CD4-positive, alpha-beta T cell treated with Interleukin-10 for 1 hour (primary cell): Measurements from ENCODE around the gene LPA.
"Not testable (repeated sequence)": the region's sequence is repeated elsewhere in the genome, so short reads cannot be mapped to it uniquely, and the experiment has no call there.

Source experiments
- DNase-seq: peaks from one replicate; pipeline ENCODE4 v3.0.0-alpha.2; 2020

The LPA gene

DNA sequence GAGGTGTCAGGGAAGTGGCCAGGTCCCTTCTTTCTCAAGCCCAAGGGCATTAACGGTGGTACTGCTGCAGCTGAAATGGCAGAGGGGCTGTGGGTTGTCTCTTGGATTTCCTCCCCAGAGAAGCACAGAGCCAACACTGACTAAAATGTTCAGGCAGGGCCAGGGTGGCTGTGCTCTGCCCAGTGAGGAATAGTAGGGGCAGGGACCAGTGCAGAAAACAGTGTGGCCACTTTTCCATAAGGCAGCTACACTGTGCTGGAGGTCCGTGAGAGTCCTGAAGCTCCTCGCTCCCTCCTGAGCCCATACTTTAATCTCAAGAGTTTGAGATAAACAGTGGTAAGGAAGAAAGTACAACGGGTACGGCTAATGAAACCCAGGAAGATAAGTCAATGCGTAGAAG, 4.5 kb downstream of the LPA start:
- DNase-seq: no peak

DNA sequence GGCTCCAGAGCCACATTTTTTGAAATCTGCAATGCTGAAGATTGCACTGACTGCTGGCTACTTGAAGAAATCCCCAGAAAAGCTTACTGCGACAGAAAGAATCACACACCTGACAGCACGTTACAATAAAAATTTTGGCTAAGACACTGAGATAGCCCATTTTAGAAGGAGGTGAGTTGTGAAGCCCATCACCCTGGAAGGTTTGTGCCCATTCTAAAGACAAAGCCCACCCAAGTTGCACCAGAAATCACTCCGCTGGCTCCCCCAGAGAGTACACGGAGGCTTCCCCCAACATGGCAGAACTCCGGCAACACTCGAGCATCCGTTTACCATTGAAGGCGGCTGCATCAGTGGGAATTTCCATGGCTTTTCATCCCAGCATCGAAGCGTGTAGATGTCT, 29.4 kb downstream of the LPA start:
- DNase-seq: no peak

DNA sequence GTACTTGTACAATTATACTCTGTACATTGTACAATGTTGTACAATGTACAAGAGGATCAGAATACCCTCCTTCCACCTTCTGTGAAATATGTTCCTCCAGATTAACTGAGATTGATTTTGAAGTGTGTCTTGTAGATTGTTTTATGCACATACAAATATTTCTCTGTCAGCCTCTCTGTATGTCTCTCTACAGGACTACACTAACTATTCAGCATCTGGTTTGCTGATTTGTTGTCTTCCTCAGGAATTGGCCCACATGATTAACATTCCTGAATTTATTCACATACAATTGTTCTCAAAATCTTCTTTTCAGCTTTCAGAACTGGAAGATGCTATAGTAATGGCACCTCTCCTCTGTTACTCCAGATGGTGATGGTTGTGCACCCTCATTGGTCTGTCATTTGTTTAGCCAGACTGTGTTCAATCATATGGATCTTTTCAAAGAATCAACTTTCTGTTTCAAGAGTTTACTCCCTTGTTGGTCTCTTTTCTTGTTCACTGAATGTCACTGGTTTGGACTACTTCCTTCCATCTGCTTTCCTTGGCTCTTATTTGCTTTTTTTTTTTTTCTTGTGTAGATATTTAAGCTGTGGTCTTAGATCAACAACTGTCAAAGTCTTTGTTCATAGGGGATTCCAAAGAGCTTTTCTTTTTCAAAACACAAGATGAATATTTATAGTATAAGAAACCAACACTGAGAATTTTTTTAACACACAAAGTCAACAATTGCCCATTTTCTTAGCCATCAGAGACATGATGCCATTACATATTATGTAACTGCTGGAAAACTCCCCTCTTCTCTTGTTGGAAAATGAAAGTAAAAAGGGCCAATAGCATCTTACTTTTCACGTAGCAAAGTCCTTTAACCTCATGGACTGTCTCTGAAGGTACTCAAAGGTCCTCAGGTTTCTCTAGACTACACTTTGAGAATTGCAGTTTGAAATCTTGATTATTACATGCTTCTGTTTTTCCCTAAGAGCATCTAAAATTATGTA, 67.9 kb downstream of the LPA start:
- no peak for DNase-seq

DNA sequence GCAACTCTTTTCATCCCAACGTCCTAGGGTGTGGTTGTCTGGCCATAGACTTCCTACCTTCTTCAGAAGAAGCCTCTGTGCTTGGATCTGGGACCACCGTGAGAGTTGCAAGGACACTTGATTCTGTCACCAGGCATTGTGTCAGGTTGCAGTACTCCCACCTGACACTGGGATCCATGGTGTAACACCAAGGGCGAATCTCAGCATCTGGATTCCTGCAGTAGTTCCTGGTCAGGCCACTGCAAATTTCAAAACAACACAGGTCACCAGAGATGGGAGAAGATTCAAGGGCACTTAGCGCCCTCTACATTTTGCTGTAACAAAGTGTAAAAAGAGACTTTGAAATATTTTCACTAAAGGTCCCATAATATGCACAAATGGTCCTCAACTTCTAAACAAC, 68.8 kb downstream of the LPA start:
- not testable (repeated sequence) for DNase-seq

DNA sequence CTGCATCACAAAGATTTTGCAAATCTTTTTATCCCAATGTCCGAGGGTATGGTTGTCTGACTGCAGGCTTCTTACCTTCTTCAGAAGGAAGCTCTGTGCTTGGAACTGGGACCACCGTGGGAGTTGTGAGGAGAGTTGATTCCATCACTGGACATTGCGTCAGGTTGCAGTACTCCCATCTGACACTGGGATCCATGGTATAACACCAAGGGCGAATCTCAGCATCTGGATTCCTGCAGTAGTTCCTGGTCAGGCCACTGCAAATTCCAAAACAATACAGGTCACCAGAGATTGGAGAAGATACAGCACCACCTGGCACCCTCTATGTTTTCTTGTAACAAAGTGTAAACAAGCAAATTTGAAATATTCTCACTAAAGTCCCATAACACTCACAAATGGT, 77.7 kb downstream of the LPA start:
- no peak for DNase-seq

DNA sequence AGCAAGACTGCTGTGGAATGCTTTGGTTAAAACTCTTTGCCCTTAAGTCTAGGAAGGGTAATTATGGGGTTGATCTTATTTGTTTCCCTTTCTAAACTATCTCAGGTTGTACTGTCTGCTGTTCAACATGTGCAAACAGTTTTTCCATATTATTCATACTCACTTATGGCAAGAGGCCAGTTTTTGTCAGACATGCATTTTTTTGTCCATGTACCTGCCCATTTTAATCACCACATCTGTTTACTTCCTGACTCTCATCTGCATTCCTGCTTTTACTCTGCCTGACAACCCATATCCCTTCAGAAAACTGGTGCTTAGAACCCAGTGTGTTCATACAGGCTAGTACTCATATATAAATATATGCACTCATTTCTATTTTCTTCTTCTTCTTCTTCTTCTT, 80.3 kb downstream of the LPA start:
- no peak for DNase-seq

DNA sequence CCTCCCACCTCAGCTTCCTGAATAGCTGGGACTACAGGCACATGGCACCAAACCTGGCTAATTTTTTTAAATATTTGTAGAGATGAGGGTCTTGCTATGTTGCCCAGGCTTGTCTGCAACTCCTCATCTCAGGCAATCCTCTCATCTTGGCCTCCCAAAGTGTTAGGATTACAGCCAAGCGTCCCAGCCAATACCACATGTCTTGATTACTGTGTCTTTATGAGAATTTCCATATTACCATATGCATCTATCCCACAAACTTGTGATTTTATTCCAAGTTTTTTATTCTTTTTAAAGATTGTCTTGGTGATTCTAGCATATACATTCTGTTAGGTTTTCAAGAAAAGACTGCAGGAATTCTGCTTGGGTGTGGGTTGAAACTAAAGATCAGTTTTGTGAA, 82.7 kb downstream of the LPA start:
- DNase-seq: no peak

DNA sequence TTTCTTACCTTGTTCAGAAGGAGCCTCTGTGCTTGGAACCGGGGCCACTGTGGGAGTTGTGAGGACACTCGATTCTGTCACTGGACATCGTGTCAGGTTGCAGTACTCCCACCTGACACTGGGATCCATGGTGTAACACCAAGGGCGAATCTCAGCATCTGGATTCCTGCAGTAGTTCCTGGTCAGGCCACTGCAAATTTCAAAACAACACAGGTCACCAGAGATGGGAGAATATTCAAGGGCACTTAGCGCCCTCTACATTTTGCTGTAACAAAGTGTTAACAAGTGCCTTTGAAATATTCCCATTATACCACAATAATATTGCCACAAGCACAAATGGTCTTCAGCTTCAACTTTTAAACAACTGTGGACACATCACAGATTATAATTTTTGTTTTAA, 85.6 kb downstream of the LPA start:
- DNase-seq: not testable (repeated sequence)

DNA sequence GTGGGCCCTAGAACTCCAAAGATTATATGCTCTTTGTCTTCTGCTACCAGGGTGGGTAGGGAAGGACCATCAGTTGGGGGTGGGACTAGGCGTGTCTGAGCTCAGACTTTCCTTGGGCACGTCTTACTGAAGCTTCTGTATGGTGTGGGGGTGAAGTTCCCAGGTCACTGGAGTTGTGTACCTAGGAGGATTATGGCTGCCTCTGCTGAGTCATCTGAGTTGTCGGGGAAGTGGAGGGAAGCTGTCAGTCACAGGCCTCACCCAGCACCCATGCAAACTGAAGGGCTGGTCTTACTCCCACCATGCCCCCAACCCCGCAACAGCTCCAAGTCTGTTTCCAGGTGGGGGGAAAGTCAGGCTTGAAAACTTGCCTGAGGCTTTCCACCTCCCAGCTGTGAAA, 90.1 kb downstream of the LPA start:
- no peak for DNase-seq

DNA sequence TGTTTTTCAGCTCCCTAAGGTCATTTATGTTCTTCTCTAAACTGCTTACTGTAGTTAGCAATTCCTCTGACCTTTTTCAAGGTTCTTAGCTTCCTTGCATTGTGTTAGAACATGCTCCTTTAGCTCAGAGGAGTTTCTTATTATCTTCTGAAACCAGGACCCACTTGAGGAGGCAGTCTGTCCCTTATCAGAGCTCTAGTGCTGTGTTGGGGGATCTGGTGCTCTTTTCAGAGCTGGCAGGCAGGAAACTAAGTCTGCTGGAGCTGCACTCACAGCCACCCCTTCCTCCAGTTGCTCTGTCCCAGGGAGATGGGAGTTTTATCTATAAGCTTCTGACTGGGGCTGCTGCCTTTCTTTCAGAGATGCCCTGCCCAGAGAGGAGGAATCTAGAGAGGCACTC, 92.9 kb downstream of the LPA start:
- not testable (repeated sequence) for DNase-seq

DNA sequence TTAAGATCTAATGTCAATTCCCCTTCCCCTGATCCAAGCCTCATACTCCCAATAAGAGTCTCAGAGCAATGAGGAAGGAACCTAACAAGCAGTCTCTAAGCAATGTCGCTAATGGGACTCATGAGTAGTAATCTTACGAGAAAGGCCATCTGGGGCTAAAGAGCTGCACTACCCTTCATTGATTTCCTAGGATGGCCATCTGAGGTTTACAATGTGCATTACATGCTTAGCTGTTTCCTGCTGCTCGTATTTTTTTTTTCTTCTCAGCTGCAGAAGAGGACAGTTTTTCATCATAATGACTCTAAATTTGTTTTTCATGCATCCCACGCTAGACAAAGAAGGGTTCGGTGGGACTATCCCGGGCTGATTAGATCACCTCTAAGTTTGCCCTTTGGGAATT, 119.3 kb downstream of the LPA start:
- DNase-seq: no peak

DNA sequence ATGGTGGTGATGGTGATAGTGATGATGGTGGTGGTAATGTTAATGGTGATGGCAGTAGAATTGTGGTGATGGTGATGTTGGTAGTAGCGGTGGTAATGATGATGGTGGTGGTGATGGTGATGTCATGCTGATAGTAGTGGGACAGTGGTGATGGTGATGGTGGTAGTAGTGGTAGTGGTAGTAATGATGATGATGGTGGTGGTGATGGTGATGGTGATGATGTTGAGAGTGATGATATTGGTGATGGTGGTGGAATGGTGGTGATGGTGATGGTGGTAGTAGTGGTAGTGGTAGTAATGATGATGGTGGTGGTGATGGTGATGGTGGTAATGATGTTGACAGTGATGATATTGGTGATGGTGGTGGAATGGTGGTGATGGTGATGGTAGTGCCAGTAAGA, 128.8 kb downstream of the LPA start:
- no peak for DNase-seq

DNA sequence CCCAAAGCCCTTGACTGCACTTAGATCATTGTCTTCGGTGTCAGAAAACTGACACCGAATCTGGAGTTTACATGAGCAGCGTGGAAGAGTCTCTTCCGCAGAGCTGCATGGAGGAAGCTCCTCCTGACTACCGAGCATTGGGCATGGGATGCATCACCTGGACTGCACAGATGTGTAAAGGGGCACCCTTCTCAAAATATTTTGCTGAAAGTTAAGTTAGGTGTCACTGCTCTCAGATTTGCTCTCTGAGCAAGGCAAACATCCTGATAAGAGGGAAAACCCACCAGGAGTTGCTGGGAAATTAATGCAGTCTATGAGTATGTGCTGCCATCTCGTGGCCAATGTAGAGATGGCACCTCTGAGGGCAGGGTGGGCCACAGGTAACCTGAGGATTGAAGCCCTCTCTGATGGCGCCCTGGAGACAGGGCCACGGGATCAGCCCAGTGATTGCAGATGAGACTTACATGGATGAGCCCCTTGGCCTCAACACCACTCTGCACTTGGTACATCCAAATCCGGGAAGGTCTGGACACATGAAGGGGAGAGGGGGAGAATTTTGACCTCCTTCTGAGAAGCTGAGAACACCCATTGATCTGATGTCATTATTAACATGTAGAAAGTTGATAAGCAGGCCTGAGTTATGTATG, 129.9 kb downstream of the LPA start:
- peak; percentile 70 for DNase-seq

DNA sequence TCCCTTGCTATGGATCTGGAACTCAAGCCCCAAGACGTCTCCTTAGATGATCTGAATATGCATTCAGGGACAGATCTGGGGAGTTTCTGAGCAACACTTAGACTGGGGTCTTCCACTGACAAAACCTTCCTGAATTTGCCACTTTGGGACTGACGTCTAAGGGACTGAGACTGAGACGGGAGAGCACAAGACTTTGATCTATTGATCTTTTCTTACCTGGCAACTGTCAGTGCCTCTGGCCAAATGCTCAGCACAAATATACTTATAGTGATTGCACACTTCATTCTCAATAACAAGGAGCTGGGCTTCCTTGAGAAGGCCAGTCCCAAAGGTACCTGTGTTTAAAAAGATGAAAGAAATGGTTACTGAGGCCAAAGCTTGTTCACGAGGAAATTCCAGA, 131.8 kb downstream of the LPA start:
- no peak for DNase-seq

DNA sequence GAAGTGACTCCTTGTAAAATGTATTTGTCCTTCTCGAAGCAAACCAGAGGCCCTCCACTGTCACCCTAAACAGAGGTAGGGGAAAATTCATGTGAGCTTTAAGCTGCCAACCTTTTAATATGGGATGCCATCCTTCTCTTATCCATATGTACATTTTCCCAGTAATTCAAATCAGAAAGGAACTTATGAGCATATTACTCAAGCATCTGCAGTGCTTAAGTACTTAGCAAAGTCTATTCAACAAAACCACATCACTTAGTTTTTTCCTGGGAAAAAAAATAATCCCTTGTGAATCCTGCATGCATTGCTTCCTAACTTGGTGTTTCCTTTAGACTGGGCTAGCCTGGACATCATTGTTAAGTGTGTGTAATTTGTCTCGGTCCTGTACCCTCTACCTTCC, 132.2 kb downstream of the LPA start:
- DNase-seq: no peak

DNA sequence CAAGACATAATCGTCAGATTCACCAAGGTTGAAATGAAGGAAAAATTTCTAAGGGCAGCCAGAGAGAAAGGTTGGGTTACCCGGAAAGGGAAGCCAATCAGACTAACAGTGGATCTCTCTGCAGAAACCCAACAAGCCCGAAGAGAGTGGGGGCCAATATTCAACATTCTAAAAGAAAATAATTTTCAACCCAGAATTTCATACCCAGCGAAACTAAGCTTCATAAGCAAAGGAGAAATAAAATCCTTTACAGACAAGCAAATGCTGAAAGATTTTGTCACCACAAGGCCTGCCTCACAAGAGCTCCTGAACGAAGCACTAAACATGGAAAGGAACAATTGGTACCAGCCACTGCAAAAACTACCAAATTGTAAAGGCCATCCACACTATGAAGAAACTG, 134.6 kb downstream of the LPA start:
- DNase-seq: not testable (repeated sequence)

DNA sequence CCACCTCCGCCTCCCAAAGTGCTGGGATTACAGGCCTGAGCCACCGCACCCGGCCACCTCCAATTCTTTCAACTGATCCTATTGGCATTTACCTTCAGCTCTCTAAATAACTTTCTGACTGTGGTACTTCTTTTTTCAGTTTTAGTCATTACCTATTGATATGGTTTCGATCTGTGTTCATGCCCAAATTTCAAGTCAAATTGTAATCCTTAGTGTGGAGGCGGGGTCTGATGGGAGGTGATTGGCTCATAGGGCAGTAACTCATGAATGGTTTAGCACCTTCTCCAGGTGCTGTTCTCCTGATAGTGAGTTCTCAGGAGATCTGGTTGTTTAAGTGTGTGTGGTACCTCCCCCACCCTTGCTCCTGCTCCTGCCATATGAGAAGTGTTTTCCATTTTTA, 140.9 kb downstream of the LPA start:
- DNase-seq: no peak

DNA sequence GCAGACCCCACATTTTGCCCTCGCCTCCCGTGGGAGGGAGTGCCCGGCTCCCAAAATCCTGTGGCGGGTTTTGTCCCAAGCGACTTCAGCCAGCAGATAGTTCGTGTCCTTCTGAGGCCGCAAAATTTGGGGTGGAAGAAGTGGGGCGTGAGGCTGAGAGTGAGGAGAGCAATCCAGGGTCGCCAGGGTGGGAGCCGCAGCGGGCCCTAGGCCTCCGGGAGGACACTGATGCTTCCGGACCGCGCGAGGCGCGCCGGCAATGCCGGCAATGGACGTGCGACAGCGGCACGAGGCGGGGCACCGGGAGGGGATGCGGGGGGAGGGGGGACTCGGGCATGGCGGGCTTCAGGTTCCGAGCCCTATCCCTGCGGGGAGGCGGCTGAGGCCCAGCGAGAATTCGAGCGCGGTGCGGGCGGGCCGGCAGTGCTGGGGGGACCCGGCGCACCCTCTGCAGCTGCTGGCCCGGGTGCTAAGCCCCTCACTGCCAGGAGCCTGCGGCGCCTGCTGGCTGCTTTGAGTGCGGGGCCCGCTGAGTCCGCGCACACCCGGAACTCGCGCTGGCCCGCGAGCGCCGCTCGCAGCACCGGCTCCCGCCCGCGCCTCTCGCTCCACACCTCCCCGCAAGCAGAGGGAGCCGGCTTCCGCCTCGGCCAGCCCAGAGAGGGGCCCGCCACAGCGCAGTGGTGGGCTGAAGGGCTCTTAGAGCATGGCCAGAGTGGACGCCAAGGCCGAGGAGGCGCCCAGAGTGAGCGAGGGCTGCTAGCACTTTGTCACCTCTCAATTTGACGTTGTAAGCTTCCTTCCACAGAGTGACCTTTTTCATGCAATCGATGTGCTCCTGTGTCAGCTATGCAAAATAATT, 143.8 kb downstream of the LPA start:
- peak; percentile 80 for DNase-seq

DNA sequence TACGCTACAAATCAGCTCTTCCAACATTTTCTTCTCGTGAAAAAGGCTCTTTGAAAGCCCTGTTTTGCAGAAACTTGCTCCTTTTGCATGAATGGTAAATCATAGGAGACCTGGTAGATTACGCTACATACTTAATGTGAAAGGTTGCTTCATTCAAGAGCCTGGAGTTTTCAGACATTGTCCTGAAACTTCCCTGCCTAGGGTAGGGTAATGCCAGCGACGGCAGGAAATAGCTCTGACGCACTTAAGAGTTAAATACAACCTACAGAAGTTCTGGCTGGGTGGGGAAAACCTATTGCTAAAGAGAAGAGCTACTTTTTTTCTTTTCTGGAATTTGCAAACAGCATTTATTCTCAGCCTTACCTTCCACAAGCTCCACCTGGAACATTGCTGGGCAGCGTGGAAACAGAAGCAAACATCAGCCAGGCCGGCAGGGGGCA, 144.5 kb downstream of the LPA start:
- no peak for DNase-seq

DNA sequence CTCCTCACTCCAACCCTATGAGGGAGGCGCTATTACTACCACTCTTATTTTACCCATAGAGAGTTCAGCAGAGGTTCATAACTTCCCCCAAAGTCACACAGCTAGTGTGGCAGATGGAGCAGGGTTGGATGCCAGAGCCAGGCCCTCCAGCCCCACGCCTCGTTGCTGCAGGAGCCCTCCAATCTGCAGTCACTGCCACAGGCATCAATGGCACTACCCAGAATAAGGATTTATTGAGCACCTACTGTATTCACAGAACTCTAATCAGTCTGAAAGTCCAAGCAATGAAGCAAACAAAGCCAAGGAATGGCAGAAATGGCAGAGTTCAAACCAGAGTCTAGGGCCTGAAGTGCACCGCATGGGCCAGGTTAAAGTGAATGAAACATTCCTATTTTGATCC, 144.9 kb downstream of the LPA start:
- DNase-seq: no peak

DNA sequence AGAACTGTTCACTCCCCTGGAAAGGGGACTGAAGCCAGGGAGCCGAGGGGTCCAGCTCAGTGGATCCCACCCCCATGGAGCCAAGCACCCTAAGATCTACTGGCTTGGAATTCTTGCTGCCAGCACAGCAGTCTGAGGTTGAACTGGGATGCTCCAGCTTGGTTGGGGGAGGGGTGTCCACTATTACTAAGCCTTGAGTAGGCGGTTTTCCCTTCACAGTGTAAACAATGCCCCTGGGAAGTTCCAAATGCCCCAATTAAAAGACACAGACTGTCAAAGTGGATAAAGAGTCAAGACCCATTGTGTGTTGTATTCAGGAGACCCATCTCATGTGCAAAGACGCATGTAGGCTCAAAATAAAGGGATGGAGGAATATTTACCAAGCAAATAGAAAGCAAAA, 150.2 kb downstream of the LPA start:
- DNase-seq: no peak

DNA sequence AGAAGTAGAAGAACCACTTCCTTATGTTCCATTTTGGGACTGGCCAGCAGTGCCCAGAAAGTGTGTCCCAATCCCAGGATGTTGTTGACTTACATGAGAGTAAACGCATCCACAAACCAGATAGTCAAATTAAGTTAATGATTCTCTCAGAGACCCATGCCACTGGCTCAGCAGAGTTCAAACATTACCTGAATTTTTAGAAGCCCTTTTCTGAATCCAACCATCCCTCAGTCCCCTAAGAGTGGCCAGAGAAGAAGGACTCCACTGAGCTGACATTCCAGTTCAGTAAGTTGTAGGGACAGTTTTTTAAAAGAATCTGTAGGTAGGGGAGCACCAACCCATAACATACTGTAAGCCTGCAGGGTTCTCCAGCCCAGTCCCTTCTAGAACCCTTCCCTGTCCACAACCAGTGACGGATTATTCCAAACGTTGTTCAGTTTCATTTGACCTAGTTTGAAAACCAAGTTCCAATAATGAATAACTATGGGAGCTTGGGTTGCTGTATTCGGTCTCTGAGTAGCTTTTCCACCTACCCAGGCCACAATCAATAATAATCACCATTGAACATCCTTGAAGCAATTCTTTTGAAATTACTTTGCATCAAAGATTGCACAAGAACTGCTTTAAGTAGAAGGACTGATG, 153.0 kb downstream of the LPA start:
- no peak for DNase-seq

DNA sequence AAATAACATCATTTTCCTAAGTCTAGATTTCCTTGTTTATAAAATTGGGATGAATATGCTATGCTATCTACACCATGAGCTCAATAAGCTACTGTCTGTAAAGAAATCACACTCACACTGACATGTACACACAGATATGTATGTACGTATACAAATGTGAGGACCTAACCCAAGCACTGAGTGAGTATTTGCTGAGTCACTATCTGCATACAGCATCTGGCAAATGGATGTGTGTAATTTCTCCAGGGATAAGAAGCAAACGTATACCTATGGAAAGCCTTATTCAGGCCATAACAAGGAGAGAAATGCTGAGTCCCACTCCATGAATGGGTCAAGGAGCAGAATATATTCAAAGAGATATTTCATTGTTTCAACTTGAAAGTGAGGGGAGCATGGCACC, 153.9 kb downstream of the LPA start:
- DNase-seq: no peak
